Daoy (cell line): Measurements from ENCODE around the gene SMIM5. TPM values are rescaled to one million over a fixed set of nuclear protein-coding genes. Genes with fewer than 3 reads are reported as not detected.
"Not testable (repeated sequence)": the region's sequence is repeated elsewhere in the genome, so short reads cannot be mapped to it uniquely, and the experiment has no call there.

ENCODE experiments used
- DNase-seq: peaks from one replicate; pipeline ENCODE4 v3.0.0-alpha.2; 2015; ENCODE audit warnings: low read depth
- total RNA-seq: library from RNA; depleted of rRNA; stranded (reverse); fragments of >200 nt; shearing (Covaris generic); gene quantifications from 2 replicates; pipeline ENCODE4 v1.2.3, GENCODE V29; 2014; rRNA removed

Gene SMIM5, protein sequence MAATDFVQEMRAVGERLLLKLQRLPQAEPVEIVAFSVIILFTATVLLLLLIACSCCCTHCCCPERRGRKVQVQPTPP
- not detected in 2 replicates for total RNA-seq

GRCh38 chr17:75632863-75633485, at the start of gene SMIM5:
TSS of gene SMIM5 (plus strand) at chr17:75633434. CDS start at chr17:75640202, 6,768 bp downstream.
- peak; percentile 75 for DNase-seq

GRCh38 chr17:75584849-75585175, 48.4 kb upstream of the SMIM5 start:
- no peak for DNase-seq

- DNase-seq = peak; percentile 58
Measured at GRCh38 chr17:75587675-75588595, 45.3 kb upstream of the SMIM5 start, which contains the start of gene MYO15B. TSS of gene MYO15B (plus strand) at chr17:75587800. CDS start at chr17:75588058, 258 bp downstream.

DNA sequence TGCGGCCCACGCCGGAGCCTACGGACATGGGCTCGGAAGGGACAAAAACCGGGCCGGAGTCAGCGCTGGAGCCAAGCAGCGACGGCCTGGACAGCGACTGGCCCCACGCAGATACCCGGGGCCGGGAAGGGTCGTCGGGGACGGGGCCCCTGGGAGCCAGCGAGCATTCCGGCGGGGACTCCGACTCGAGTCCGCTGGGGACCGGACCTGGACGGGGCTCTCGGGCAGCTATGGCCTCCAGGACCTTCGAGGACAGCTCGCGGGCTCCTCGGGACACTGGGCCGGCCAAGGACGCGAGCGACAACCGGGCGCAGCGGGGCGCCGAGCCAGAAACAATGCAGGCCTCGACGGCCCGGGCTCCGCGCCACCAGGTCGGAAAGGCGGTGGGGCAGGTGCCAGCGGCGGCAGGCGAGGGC, 44.6 kb upstream of the SMIM5 start:
- no peak for DNase-seq

- DNase-seq = peak; percentile 94
Measured at GRCh38 chr17:75589012-75589918, 44.0 kb upstream of the SMIM5 start.

DNA sequence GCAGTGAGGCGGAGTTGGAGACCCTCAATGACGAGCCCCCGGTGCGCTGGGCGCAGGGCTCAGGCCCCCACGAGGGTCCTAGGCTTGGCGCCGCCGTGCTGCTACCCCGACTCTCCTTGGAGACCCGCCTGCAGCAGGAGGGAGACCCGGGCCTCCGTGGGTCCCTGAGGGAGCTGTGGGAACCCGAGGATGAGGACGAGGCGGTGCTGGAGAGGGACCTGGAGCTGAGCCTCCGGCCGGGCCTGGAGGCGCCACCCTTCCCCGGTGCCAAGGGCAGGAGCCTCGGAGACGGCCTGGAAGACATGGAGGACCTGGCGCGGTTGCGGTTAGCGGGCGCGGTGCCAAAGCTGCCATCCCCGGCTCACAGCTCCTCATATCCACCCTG, 43.3 kb upstream of the SMIM5 start:
- DNase-seq = peak; percentile 36

DNA sequence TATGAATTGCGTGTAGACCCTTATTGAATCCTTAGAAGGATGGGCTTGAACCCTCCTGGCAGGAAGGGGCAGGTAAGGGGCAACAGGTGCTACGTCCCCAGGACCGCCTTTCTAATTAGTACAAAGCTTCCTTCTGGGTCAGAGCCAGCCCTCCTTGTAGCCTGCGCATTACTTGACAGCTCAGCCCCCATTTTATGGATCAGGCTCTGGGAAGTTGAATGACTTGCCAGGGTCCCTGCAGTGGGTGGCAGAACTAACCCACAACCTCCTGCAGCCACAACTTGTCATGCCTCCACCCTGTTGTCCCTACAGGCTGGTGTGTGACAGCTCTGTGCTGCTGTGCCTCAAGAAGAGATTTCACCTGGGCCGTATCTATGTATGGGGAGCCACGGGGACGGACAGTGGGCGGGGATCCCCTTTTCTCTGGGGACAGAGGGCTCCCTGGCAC, 42.9 kb upstream of the SMIM5 start:
- no peak for DNase-seq

DNA sequence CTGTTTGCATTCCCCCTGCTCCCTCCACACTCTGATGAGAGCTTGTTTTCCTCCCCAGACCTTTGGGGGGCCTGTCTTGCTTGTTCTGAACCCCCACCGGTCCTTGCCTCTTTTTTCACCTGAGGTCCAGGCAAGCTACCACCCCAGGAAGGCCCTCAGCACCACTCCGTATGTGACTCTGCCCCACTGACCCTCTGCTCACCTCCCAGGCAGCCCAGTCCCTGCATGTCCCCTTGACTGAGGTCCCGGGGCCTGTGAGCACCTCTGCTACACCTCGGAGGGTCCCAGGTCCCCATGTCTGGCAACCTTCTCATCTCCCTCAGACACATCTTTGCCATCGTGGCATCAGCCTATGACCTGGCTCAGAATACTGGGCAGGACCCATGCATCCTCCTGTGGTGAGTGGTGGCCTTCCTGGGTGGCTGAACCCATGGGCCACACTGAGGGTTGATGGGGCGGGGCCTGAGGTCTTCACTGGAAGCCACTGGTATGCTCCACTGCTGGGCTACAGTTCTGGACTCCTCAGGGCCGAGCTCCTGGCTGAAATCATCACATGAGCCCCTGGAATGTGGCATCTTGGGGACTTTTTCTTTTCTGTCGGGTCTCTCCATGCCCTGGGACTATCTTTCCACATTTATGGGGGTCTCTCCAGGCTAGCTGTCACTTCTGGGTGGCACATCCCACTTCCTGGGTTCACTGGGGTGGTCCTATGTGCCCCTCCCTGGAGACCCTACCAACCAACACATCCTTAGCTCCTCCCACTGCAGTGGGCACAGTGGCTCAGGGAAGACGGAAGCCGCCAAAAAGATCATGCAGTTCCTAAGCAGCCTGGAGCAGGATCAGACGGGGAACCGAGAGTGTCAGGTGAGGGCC, 42.1 kb upstream of the SMIM5 start:
- no peak for DNase-seq

DNA sequence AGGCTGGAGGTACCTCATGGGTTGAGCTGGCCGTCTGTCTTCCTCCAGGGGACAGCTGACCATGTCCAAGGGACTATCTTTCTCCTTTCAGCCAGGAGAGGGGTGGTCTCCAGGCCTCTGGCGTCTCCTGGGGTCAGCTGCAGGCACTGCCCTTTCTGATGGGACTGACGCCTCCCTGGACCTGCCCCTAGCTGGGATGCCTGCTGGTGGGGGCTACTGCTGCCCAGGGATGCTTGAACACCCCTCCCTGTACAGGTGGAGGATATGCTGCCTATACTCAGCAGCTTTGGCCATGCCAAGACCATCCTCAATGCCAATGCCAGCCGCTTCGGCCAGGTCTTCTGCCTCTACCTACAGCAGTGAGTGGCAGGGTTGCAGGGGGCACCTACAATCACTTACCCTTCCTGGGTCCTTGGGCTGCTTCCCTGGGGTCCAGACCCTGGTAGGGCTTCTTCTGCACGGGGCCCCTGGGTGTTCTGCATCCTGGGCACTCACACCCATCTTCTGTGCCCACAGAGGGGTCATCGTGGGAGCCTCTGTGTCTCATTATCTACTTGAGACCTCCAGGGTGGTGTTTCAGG, 41.4 kb upstream of the SMIM5 start:
- DNase-seq = no peak

DNA sequence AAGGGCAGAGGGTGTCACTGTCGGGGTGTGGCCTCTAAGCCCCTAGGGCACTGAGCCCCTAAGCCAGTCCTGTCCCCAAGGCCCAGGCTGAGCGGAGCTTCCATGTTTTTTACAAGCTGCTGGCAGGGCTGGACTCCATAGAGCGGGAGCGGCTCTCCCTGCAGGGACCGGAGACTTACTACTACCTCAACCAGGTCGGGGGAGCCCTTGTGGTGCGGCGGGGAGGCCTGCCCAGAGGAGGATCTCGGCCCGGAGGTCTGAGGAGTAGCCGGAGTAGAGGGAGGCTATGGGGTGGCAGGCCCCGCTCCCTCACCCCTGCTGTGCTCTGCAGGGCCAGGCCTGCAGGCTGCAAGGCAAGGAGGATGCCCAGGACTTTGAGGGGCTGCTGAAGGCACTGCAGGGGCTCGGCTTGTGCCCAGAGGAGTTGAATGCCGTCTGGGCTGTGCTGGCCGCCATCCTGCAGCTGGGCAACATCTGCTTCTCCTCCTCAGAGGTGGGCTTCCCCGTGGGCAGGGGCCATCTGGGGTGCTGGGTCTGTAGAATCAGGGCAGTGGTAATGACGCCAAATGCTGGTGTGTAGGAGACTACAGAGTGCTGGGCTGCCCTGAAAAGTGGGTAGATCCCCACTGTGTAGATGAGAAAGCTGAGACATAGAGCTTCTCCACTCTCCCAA, 40.8 kb upstream of the SMIM5 start:
- no peak for DNase-seq

DNA sequence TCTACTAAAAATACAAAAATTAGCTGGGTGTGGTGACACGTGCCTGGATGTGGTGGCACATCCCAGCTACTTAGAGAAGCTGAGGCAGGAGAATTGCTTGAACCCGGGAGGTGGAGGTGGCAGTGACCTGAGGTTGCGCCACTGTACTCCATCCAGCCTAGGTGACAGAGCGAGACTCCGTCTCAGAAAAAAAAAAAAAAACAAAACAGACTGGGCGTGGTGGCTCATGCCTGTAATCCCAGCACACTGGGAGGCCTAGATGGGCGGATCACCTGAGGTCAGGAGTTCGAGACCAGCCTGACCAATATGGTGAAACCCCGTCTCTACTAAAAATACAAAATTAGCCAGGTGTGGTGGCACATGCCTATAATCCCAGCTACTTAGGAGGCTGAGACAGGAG, 39.8 kb upstream of the SMIM5 start:
- not testable (repeated sequence) for DNase-seq

DNA sequence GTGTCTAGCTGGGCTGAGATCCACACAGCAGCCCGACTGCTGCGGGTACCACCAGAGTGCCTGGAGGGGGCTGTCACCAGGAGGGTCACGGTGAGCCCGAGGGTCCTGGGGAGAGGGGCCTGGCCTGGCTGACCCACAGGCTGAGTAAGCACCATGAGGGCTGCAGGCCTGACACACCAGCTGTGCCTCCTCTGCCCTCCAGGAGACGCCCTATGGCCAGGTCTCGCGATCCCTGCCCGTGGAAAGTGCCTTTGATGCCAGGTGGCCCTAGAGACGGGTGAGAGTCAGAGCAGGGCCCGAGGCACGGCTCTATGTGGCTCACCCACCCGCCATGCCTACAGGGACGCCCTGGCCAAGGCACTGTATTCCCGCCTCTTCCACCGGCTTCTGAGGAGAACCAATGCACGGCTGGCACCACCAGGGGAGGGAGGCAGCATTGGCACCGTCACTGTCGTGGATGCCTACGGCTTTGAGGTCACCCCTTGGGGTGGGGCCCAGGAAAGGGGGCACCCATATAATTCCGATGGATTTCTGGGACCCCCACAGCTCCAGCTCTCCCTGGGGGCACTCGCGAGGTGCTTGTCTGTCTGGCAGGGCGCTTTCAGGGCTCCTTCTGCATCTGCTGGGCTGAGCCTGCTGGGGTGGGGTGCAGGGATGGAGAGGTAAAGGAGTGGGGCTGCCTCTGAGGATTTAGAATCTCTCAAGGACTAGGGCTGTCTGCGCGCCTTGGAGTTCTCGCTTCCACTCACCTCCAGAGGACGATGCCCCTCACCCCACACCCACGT, 38.5 kb upstream of the SMIM5 start:
- peak; percentile 36 for DNase-seq

DNA sequence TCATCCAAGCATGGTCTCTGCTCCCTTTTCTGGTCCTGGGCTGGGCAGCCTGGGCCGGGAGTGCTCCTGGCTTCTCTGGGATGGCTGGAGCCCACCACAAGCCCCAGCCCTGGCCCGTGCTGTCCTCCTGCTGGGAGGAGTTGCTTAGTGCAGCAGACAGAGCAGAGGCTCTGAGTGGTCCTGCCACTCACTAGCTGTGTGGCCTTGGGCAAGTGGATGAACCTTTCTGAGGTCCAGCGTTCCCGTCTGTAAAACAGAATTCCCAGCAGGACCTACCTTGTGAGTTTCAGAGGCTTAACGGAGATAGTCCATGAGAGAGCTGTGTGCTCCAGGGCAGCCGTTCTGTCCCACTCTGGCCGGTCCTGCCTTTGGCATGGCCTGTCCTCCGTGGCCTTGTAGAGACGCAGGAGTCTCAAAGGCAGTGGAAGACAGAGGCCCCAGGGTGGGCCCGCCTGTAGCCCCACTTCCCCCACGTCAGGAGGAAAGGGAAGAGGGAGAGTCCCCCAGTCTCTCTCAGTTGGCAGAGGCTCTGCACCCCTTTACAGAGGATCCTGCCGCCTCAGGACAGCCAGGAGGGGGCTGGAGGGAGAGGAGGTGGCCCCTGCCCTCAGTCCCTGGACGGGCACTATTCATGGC, 37.8 kb upstream of the SMIM5 start:
- no peak for DNase-seq

DNA sequence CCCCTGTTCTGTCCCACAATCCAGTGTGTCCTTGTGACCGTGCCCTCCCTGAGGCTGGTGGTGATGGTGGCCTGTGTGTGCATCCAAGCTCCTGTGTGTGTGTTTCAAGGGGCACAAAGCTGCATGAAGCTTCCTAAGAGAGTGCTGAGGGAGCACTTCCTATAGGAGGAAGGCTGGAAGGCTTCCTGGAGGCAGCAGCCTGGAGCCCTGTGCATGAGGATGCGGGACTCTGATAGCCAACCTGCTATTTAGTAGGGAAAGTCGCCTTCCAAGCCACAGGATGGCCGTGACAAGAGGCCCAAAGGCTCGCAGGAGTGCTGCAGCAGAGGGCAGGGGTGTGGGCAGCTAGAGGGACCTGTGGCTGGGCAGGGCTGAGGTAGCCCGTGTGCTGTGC, 37.3 kb upstream of the SMIM5 start:
- no peak for DNase-seq

DNA sequence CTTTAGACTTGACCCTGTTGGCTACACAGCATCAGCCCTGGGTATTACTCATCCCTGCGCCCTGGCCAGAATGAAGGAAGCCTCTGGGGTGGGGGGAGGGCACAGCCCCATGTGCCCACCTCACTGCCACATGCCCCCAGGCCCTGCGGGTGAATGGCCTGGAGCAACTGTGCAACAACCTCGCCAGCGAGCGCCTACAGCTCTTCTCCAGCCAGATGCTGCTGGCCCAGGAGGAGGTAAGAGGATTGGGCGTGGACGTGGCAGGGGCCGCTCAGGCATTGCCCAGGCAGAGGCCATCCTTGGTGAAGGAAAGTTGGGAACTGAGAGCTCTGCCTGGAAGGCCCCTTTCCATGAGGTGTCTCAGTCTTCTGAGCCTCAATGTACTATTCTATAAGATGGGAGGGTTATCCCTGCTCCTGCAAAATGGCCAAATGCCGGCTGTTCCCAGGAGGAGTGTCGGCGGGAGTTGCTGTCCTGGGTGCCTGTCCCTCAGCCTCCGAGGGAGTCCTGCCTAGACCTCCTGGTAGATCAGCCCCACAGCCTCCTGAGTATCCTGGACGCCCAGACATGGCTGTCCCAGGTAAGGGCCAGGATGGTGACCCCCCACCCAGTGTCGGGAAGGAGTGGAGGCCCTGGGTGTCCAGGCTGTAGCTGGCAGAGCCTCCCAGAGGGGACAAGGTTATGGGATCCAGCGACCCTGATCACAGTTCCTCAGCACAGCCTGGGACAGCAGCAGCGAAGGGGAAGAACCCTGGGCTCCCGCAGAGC, 36.7 kb upstream of the SMIM5 start:
- DNase-seq = no peak

DNA sequence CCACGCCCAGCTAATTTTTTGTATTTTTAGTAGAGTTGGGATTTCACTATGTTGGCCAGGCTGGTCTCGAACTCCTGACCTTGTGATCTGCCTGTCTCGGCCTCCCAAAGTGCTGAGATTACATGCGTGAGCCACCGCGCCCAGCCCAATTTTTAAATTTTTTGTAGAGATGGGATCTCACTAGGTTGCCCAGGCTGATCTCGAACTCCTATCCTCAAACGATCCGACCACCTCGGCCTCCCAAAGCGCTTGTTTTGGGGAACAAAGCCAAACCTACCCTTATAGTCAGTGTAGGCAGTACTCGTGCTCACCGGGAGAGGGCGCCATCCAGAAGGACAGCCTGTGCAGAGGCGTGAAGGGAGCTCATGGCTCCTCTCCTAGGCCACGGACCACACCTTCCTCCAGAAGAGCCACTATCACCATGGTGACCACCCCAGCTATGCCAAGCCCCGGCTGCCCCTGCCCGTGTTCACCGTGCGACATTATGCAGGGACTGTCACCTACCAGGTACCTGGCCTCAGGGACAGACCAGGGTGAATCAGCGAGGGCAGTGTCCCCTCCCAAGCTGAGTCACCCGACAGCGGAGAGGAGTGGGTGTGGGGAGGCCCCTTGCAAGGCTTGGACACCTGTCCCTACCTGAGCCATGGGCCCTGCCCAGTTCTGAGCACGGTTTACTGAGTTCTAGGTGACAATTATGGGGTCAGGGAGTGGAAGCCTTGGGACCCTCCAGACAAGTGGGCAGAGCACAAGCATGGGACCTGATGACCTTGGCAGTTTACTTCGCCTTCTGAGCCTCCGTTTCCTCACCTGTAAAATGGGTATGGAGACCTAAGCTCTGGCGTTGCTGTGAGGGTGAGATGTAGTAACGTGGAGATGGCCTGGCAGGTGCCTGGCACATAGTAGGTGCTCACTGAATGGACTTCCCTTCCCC, 31.9 kb upstream of the SMIM5 start:
- DNase-seq = peak; percentile 81

- peak; percentile 47 for DNase-seq
Measured at GRCh38 chr17:75602644-75603043, 30.6 kb upstream of the SMIM5 start.
